GM21381 (cell line): ENCODE data around the gene DRICH1.
"Not testable (repeated sequence)": the region's sequence is repeated elsewhere in the genome, so short reads cannot be mapped to it uniquely, and the experiment has no call there.

Experiments
- ATAC-seq: cut with Tn5 transposase; IDR thresholded peaks from one replicate; pipeline ENCODE4 v1.9.1; 2021; ENCODE audit warnings: mild to moderate bottlenecking, moderate library complexity; ENCODE audit not compliant: unreplicated experiment

Gene DRICH1

DNA sequence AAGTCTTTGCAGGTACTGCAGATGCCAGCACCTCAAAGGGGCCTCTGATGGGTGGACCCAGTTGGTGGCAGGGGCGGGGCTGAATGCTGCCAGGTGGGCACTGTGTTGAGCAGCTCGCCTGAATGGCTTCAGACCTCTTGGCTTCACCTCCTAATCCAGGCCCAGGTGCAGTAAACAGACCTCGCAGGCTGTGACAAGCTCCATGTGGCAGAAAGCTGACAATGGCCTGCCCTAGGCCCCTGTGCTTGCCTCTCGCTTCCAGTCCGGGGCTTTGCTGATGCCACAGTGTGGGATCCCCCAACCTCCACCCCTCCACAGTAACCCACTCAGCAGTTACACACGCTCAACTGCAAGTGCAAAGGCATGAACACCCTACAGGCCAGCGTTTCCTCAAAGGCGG lies 61.4 kb downstream of the DRICH1 start:
- ATAC-seq, result no peak

DNA sequence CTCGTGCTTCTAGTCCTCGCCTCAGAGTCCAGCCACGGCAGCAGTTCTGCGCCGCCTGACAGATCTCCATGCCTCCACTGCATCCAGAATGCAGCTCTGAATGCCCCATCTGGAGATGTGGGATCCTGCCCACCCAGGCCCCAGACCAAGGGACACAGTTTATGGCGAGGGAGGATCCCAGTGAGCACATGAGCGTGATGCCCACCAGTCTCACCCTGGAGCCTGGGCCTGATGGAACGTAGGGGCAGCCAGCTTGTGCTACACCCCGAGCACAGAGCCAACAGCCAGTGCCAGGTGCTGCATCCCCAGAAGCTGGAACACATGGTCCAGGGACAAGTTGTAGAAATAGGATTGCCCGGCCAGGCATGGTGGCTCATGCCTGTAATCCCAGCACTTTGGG lies 62.4 kb downstream of the DRICH1 start:
- no peak for ATAC-seq

DNA sequence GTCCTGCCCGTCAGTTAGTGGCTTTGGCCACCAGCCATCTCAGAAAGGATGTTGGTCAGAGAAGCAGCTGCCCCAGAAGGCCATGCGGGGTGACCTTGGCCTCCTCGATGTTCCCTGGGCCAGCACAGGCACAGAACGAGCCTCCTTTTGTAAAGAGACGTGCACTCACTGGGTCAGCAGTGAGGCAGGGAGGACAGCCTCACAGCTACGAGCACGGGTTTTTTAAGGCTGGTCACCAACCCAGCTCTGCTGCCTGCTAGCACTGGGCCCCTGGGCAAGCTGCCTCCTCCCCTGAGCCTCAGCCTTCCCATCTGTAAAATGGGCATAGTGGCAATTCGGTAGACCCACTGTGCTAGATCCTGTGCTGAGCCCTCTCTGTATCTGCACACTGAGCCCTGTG lies 62.8 kb downstream of the DRICH1 start:
- no peak for ATAC-seq

DNA sequence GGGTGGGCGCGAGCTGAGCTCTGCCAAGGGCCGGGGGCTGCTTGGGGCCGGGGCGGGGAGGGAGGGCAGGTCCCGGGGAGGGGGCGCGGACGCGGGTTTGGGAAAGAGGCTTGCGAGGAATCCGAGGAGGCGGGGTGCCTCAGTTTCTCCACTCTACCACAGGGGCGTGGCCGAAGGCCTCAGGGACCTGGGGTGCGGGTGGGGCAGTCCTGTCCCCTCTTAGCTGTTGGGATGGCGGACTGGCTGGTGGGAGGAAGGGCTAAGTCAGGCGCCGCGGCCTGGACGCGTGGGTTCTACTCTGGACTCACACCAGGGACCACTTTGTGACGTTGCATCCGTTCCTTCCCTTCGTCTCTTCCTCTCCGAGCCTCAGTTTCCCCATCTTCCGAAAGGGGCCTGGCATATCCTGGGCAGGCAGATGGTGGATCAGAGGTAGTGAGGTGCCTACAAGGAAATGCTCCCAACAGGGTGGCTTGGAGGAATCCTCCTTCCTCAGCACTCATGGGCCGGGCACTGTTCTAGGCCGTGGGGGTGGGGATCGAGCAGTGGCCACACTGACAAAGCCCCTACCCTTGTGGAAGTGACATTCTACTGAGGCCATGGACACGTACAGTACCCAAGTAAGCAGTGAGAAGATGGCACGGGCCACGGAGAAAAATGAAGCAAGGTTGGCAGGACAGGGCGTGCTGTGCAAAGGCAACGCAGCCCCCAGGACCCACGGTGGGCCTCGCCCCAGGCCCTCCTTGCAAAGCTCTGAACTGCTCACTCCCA lies 65.2 kb downstream of the DRICH1 start:
- ATAC-seq, result no peak

DNA sequence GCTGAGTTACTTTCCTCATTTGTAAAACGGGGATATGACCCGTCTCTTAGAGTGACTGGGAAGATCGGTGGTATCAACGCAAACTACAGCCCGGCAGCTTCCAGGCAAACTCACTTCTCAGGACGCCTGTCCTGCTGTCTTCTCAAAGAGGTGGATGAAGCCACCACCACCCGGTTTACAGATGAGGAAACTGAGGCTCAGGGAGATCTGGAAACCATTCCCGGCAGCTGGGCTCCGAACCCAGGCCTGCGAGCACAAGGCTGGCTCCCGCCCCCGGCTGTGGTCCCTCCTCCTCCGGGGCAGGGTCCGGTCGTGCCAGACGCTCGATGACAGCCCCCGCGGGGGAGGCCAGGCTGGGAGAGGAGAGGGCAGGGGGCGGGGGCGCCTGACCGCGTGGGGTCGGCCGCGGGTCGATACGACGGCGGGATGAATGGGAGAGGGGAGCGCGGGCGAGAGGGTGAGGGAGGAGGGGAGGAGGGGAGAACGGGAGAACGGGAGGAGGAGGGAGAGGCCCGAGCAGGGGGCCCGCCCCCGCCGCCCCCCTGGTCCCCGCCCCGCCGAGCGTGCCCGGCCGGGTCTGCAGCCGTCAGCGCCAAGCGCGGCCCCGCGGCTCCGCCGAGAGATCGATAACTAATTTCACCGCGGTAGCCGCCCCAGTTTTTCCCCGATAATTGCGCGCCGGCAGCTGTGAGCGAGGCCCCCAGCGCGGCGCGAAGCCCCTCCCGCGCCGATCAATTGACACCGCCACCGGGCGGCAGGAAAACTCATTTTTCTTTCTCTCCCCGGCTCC lies 66.0 kb downstream of the DRICH1 start:
- ATAC-seq, result no peak

DNA sequence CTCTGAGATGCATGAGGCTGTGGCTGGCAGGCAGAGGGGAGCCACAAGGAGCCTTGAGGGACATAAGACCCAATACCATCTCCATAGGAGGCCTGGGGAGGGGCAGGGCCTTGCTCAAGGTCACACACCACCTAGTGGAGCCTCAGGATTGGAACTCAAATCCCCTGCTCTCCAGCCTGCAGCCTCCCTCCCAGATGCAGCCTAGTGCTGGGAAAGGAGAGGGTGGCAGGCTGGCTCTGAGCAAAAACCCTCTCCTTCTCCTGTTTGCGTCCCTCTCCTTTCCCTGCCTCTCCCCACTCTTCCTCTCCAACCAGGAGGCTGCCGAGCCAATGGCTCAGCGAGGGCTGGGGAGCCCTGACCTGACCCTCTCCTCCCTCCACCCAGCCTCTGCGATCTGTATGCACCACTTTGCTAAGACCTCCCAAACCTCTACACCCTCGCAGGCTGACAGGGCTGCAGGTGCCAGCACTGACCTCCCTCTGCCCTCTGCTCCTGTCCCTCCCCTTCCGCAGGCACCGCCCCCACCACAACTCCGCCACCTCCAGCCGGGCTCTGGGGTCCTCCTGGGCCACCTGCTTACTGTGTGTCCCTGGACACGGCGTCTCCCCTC lies 66.7 kb downstream of the DRICH1 start:
- ATAC-seq, result no peak

DNA sequence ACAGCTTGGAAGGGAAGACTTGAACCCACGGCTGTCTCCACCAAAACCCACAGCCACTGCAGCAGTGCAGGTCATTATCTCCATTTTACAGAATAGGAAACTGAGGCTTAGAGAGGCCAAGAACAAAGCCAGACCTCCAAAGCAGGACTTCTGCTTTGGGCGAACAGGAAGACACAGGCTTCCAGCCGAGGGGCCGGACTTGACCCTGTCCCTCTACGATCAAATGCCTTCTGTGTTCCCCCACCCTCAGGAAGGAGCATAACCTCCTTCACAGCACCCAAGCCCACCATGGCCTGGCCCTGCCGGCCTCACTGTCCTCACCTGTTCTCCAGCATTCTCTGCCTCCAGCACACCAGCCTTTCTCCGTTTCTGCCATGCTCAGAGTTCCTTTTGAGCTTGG lies 67.8 kb downstream of the DRICH1 start:
- no peak for ATAC-seq

DNA sequence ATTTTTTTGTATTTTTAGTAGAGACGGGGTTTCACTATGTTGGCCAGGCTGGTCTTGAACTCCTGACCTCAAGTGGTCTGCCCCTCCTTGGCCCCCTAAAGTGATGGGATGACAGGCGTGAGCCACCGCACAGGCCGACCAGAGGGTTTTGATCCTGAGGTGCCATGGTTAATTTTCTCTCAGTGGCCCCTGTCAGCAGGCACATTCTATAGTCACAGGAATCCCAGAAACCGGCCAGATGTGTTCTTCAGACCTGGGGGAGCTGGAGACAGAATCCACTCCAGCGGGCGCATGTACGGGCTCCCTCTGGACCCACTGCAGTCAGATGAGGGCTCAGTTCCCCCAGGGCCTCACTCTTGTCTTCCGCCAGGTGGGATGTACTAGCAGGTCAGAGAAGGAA lies 69.0 kb downstream of the DRICH1 start:
- no peak for ATAC-seq

DNA sequence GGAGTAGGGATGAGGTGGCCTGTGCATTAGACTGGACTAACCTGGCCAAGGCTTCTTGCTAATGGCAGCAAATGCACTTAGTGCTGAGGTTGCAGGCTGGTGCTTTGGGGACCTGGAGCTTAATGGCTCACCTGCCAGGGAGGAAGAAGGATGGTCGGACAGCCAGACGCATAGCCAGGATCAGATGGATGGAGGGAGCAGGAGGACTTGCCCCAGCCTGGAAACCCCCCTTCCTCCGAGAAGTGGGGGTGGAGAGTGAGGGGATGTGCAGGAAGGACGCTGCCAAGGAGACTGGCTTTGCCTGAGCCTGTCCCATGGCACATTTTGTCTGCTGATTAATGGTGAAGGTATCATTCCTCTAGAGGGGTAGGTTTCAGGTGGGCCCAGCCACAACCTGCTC lies 69.9 kb downstream of the DRICH1 start:
- no peak for ATAC-seq

DNA sequence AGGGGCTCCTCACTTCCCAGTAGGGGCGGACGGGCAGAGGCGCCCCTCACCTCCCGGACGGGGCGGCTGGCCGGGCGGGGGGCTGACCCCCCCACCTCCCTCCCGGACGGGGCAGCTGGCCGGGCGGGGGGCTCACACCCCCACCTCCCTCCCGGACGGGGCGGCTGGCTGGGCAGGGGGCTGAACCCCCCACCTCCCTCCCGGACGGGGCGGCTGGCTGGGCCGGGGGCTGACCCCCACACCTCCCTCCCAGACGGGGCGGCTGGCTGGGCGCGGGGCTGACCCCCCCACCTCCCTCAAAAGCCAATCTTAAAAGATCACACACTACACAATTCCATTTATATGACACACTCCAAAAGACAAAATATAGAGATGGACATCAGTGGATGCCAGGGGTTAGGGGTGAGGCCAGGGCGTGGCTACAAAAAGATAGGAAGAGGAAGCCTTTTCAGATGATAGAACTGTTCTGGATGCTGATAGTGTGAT lies 71.1 kb downstream of the DRICH1 start:
- ATAC-seq, result not testable (repeated sequence)

DNA sequence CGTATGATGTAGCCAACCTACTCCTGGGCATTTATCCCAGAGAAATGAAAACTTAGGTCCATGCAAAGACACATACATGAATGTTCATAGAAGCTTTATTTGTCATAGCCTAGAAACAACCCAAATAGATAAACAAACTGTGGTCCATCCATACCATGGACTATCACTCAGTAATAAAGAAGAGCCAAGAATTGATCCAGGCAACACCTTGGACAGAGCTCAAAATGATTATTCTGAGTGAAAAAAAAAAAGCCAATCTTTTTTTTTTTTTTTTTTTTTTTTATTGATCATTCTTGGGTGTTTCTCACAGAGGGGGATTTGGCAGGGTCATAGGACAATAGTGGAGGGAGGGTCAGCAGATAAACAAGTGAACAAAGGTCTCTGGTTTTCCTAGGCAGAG lies 71.9 kb downstream of the DRICH1 start:
- ATAC-seq, result not testable (repeated sequence)
